ENCODE results near the gene TMEM52.

The TMEM52 gene

GRCh38 chr1:1916851-1917251 is 2.2 kb downstream of the TMEM52 start:
- H3K4me1 Mint-ChIP-seq (ENCODE audit: low read depth) = peaks cover 3% of the 10 kb centered on the region
- no peaks in the 10 kb centered on the region for H3K9me3 Mint-ChIP-seq
- H3K36me3 Mint-ChIP-seq (ENCODE audit: low read depth) = no peaks in the 10 kb centered on the region

GRCh38 chr1:1915911-1916840 is 2.9 kb downstream of the TMEM52 start:
- no peaks in the 10 kb centered on the region for H3K36me3 Mint-ChIP-seq (ENCODE audit: low read depth)
- peaks cover 3% of the 10 kb centered on the region for H3K4me1 Mint-ChIP-seq (ENCODE audit: low read depth)
- no peak overlapping the region for H3K4me3 Mint-ChIP-seq
- H3K9me3 Mint-ChIP-seq = no peaks in the 10 kb centered on the region
- peaks cover 5% of the 10 kb centered on the region for H3K27me3 Mint-ChIP-seq
- H3K27ac Mint-ChIP-seq = no peak overlapping the region

More at GRCh38 chr1:1916851-1917251, 2.2 kb downstream of the TMEM52 start:
- H3K27me3 Mint-ChIP-seq = peaks cover 5% of the 10 kb centered on the region
- H3K4me3 Mint-ChIP-seq = no peak overlapping the region
- no peak overlapping the region for H3K27ac Mint-ChIP-seq

- no peak within 1 kb of the TSS for H3K27ac Mint-ChIP-seq
- H3K4me3 Mint-ChIP-seq = no peak within 1 kb of the TSS
- H3K36me3 Mint-ChIP-seq (ENCODE audit: low read depth) = no peaks in the 10 kb centered on the region
- no peaks in the 10 kb centered on the region for H3K9me3 Mint-ChIP-seq
- peaks cover 5% of the 10 kb centered on the region for H3K27me3 Mint-ChIP-seq
- peaks cover 6% of the 10 kb centered on the region for H3K4me1 Mint-ChIP-seq (ENCODE audit: low read depth)
Observed at GRCh38 chr1:1914971-1915692, 3.9 kb downstream of the TMEM52 start, which contains the start of gene CALML6. CALML6 (plus strand) TSS chr1:1915260; CDS start chr1:1915281, 21 bp downstream.

- H3K4me3 Mint-ChIP-seq = no peak overlapping the region
- peaks cover 5% of the 10 kb centered on the region for H3K27me3 Mint-ChIP-seq
- H3K27ac Mint-ChIP-seq = no peak overlapping the region
- peaks cover 8% of the 10 kb centered on the region for H3K4me1 Mint-ChIP-seq (ENCODE audit: low read depth)
- H3K9me3 Mint-ChIP-seq = no peaks in the 10 kb centered on the region
- H3K36me3 Mint-ChIP-seq (ENCODE audit: low read depth) = no peaks in the 10 kb centered on the region
Observed at GRCh38 chr1:1914101-1914970, 4.7 kb downstream of the TMEM52 start.

GRCh38 chr1:1911350-1912041 is 7.6 kb downstream of the TMEM52 start:
- H3K27ac Mint-ChIP-seq = no peak overlapping the region
- H3K36me3 Mint-ChIP-seq (ENCODE audit: low read depth) = no peaks in the 10 kb centered on the region
- peaks cover 5% of the 10 kb centered on the region for H3K27me3 Mint-ChIP-seq
- no peaks in the 10 kb centered on the region for H3K9me3 Mint-ChIP-seq
- peaks cover 8% of the 10 kb centered on the region for H3K4me1 Mint-ChIP-seq (ENCODE audit: low read depth)
- H3K4me3 Mint-ChIP-seq = peak overlapping the region; percentile 9

- Mint-ChIP-seq H3K27me3 (peaks cover 5% of the 10 kb centered on the region), H3K4me1 (ENCODE audit: low read depth) (peaks cover 13% of the 10 kb centered on the region), H3K4me3 (peak overlapping the region; percentile 92), H3K9me3 (no peaks in the 10 kb centered on the region), H3K36me3 (ENCODE audit: low read depth) (no peaks in the 10 kb centered on the region), H3K27ac (no peak overlapping the region)
Observed at GRCh38 chr1:1910651-1911331, 8.3 kb downstream of the TMEM52 start.

- H3K9me3 Mint-ChIP-seq = no peaks in the 10 kb centered on the region
- peak overlapping the region; percentile 92 for H3K4me3 Mint-ChIP-seq
- H3K4me1 Mint-ChIP-seq (ENCODE audit: low read depth) = peaks cover 13% of the 10 kb centered on the region
- peak overlapping the region; percentile 89 for H3K27ac Mint-ChIP-seq
- H3K27me3 Mint-ChIP-seq = peaks cover 5% of the 10 kb centered on the region
- no peaks in the 10 kb centered on the region for H3K36me3 Mint-ChIP-seq (ENCODE audit: low read depth)
Observed at GRCh38 chr1:1910033-1910465, 9.0 kb downstream of the TMEM52 start.

GRCh38 chr1:1908506-1908791 is 10.6 kb downstream of the TMEM52 start:
- H3K9me3 Mint-ChIP-seq = no peaks in the 10 kb centered on the region
- no peak overlapping the region for H3K27ac Mint-ChIP-seq
- no peaks in the 10 kb centered on the region for H3K27me3 Mint-ChIP-seq
- H3K4me3 Mint-ChIP-seq = peak overlapping the region; percentile 60
- H3K36me3 Mint-ChIP-seq (ENCODE audit: low read depth) = no peaks in the 10 kb centered on the region
- peaks cover 13% of the 10 kb centered on the region for H3K4me1 Mint-ChIP-seq (ENCODE audit: low read depth)

GRCh38 chr1:1907098-1907736 is 11.9 kb downstream of the TMEM52 start:
- Mint-ChIP-seq H3K36me3 (ENCODE audit: low read depth) (no peaks in the 10 kb centered on the region), H3K4me1 (ENCODE audit: low read depth) (peaks cover 13% of the 10 kb centered on the region), H3K9me3 (no peaks in the 10 kb centered on the region), H3K4me3 (no peak overlapping the region), H3K27ac (no peak overlapping the region), H3K27me3 (no peaks in the 10 kb centered on the region)

- no peaks in the 10 kb centered on the region for H3K36me3 Mint-ChIP-seq (ENCODE audit: low read depth)
- no peak overlapping the region for H3K27ac Mint-ChIP-seq
- H3K4me3 Mint-ChIP-seq = no peak overlapping the region
- no peaks in the 10 kb centered on the region for H3K9me3 Mint-ChIP-seq
- H3K27me3 Mint-ChIP-seq = no peaks in the 10 kb centered on the region
- peaks cover 13% of the 10 kb centered on the region for H3K4me1 Mint-ChIP-seq (ENCODE audit: low read depth)
Observed at GRCh38 chr1:1906185-1907097, 12.6 kb downstream of the TMEM52 start.

GRCh38 chr1:1903224-1903623 is 15.9 kb downstream of the TMEM52 start:
- Mint-ChIP-seq H3K9me3 (no peaks in the 10 kb centered on the region), H3K4me1 (ENCODE audit: low read depth) (peaks cover 5% of the 10 kb centered on the region), H3K27me3 (no peaks in the 10 kb centered on the region), H3K4me3 (no peak overlapping the region), H3K27ac (no peak overlapping the region), H3K36me3 (ENCODE audit: low read depth) (no peaks in the 10 kb centered on the region)

- no peaks in the 10 kb centered on the region for H3K27me3 Mint-ChIP-seq
- H3K9me3 Mint-ChIP-seq = no peaks in the 10 kb centered on the region
- peaks cover 5% of the 10 kb centered on the region for H3K4me1 Mint-ChIP-seq (ENCODE audit: low read depth)
- H3K36me3 Mint-ChIP-seq (ENCODE audit: low read depth) = no peaks in the 10 kb centered on the region
- H3K4me3 Mint-ChIP-seq = no peak overlapping the region
- no peak overlapping the region for H3K27ac Mint-ChIP-seq
Observed at GRCh38 chr1:1901641-1902294, 17.3 kb downstream of the TMEM52 start.

All from stimulated activated naive CD8-positive, alpha-beta T cell treated with anti-CD3 and anti-CD28 coated beads, Interleukin-15, Interleukin-2, amounts not matched to agents 100 ng/mL and 50 ng/mL, for 24 hours (primary cell).